ENCODE results near the gene TBC1D1. TPM values are rescaled to one million over a fixed set of nuclear protein-coding genes. Genes with fewer than 3 reads are reported as not detected.
"Not testable (repeated sequence)": the region's sequence is repeated elsewhere in the genome, so short reads cannot be mapped to it uniquely, and the experiment has no call there.

TBC1D1 gene
- total RNA-seq, 1 donor from 2014 or later = 107 TPM

- DNase-seq (ENCODE audit: low read depth in 2 of 2) = no peak
These were observed 74.0 kb downstream of the TBC1D1 start for GRCh38 chr4:37964734-37965457.

- DNase-seq (ENCODE audit: low read depth in 2 of 2) = no peak
These were observed 75.2 kb downstream of the TBC1D1 start for GRCh38 chr4:37966044-37966443.

DNA sequence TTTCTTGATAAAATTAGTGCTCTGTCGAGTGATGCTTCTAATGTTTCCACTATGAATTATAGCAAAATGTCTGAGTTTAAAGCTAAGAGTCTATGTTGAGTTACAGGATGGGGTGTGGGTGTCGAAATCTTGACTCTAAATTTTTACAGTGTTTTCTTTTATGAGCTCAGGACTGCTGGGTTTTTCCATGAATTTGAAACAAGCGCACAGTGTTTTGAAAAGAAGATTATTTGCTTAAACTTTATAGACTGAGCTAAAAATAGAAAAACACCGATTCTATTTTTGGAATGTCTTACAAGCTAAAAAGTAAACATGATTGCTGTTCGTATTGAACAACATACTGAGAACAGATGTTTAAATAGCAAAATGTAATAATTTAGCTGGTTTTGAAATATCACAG, 76.9 kb downstream of the TBC1D1 start:
- DNase-seq (ENCODE audit: low read depth in 2 of 2) = no peak

- no peak for DNase-seq (ENCODE audit: low read depth in 2 of 2)
These were observed 77.9 kb downstream of the TBC1D1 start for GRCh38 chr4:37968747-37969146.

- DNase-seq (ENCODE audit: low read depth in 2 of 2) = peak; percentile 23 to 74
These were observed 79.8 kb downstream of the TBC1D1 start for GRCh38 chr4:37970702-37971101.

- no peak for DNase-seq (ENCODE audit: low read depth in 2 of 2)
These were observed 80.3 kb downstream of the TBC1D1 start for GRCh38 chr4:37971202-37971601.

GRCh38 chr4:37973441-37973840, 82.6 kb downstream of the TBC1D1 start:
- DNase-seq (ENCODE audit: low read depth in 2 of 2) = no peak

DNA sequence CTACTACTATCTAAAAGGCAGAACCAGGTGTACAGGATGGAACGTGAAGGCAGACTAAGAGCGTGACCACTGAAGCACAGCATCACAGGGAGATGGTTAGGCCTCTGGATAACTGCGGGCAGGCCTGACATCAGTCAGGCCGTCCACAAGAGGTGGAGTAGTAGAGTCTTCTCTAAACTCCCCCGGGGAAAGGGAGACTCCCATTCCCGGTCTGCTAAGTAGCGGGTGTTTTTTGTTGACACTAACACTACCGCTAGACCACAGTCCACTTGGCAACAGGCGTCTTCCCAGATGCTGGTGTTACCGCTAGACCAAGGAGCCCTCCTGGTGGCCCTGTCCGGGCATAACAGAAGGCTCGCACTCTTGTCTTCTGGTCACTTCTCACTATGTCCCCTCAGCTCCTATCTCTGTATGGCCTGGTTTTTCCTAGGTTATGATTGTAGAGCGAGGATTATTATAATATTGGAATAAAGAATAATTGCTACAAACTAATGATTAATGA, 84.5 kb downstream of the TBC1D1 start:
- not testable (repeated sequence) for DNase-seq (ENCODE audit: low read depth in 2 of 2)

DNA sequence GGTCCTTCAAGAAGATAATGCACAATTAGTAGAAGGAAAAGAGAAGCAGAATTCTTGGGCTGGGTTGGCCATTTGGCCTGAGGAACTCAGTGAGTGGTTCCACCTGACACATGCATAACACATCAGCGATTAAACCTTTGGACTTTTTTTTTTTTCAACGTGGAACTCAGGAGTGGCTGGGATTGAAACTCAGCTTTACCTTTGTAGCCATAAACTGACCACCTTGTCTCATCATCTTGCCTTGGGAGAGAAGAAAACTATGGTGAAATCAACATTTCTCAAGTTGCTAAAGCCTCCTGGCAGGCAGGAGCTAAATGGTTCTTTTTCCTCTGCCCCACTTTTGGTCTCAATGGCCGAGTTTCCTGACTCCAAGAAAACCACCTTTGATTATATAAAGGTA, 85.6 kb downstream of the TBC1D1 start:
- no peak for DNase-seq (ENCODE audit: low read depth in 2 of 2)

DNA sequence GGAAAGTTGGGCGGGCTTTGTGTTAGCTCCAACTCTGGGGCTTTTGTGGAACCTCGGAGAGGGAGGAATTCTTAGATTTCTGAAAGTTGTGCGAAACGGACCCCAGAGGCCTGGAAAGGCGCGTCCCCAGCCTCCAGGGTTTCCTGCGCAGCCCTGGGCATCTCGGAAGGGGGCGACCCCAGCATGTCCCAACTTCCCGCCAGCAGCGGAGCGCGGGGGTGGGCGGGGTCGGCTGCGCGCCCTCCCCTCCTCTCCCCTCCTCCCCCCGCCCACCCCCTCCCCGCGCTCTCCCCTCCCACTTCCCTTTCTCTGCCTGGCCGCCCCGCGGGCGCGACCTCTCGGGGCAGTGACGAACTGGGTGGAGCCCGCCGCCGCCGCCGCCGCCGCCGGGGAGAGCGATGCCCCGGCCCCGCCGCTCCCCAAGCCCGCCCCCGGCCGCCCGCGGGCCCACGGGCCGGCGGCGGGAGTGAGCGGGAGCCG, 86.1 kb downstream of the TBC1D1 start:
- DNase-seq (ENCODE audit: low read depth in 2 of 2) = peak; percentile 71 to 85

GRCh38 chr4:37977471-37978247, 86.8 kb downstream of the TBC1D1 start:
- DNase-seq (ENCODE audit: low read depth in 2 of 2) = peak; percentile 75 to 81

- DNase-seq (ENCODE audit: low read depth in 2 of 2) = peak in 1 of 2 donors; percentile 48
These were observed 87.5 kb downstream of the TBC1D1 start for GRCh38 chr4:37978248-37978924.

- no peak for DNase-seq (ENCODE audit: low read depth in 2 of 2)
These were observed 89.4 kb downstream of the TBC1D1 start for GRCh38 chr4:37980246-37980645.

DNA sequence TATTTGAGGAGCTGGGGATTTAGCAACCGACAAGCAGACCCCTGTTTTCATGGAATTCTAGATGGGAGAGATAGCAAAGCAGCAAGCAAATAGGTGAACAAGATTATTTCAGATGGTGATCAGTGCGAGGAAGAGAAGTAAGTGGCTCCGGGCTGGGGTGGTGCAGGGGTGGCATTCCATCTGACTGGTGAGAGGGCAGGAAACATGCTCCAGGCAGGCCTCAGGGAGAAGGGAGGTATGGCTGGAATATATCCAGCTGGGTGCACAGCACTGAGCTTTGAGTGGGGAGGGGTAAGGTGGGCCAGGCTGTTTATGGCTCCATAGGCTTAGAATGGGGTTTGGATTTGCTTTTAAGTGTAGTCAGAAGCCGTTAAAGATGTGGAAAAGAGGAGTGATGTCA, 90.5 kb downstream of the TBC1D1 start:
- no peak for DNase-seq (ENCODE audit: low read depth in 2 of 2)

DNA sequence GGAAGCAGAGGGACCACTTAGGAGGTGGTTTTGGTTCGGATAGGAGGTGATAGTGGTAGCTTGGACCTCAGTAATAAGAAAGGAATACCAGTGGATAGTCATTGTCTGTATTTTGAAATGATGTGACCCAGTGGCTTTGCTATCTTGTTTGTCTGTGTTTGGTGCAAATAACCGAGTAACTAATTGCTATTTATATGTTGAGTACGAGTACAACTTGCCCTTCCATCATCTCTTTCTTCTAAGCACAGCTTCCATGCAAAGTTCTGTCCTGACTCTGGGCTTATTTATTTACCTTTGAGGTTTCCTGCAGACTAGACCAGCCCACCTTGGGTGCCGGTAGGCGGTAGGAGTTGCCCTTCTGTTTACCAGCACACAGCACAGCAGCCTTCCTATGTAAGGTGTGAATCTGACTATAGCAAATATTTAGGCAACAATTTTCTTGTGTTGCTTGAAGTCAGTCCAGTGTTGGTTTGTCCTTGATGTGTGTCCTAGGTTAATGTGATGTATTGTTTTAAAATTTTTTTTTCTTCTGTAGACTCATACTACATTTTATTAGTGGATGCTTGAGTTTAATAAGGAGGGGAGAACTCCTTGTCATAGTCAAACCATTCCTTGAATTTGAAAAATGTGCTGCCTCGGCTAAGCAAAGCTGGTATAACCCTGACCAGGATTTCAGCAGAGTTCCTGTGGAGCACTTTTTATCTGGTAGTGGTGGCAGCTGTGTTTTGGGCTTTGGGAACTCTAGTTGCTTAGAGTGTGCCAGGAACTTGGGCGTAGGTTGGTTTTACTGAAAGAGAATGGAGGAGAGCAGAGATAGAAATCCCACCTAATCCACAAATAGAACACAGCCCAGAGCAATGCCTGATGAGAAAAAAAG, 91.2 kb downstream of the TBC1D1 start:
- DNase-seq (ENCODE audit: low read depth in 2 of 2) = no peak

DNA sequence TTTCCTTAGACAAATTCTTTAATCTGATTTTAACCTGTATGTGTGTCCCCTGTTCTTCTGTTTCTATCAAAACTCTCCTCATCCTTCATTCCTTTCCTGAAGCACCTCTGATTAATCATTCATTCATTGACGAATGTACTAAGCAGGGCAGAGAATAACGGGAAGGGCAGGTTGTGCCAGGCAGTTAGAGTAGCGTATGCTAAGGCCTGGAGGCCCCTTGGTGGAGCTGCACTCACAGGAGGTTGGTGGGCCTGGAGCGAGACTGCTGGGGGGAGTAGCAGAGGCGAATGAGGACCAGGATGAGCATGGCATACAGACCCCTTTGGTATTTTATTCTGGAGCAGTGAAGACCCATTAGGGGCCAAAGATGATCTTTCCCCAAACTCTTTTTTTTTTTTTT, 91.9 kb downstream of the TBC1D1 start:
- DNase-seq (ENCODE audit: low read depth in 2 of 2) = no peak

DNA sequence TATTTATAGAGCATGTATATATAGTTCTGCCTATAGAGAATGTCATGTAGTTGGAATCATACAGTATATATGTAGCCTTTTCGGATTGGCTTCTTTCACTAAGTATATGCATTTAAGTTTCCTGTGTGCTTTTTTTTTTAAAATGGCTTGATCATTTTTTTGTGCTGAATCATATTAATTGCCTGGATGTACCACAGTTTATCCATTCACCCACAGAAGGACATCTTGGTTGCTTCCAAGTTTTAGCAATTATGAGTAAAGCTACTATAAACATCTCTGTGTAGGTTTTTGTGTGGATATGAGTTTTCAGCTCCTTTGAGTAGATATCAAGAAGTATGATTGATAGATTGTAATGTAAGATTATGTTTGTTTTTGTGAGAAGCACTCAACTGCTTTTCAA, 93.1 kb downstream of the TBC1D1 start:
- no peak for DNase-seq (ENCODE audit: low read depth in 2 of 2)

GRCh38 chr4:37985730-37986275, 94.9 kb downstream of the TBC1D1 start:
- no peak for DNase-seq (ENCODE audit: low read depth in 2 of 2)

DNA sequence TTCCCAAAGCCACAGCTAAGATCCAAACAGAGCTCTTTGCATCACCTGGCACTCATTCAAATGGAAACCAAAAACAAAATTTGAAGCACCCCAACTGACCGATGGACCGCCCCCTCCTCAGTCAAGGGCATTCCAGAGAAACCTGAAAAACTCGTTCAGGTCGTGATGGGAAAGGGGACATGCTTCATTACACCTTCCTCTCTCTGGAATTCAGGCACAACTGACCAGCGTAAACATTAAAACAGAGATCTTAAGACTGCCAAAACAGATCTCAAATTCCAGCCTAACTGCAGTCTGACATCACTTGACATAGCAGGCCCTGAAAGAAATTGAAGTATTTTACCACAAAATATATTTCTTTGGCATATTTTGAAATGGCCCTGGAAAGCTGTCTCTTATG, 97.8 kb downstream of the TBC1D1 start:
- no peak for DNase-seq (ENCODE audit: low read depth in 2 of 2)

GRCh38 chr4:37989398-37990260, 98.7 kb downstream of the TBC1D1 start:
- peak; percentile 22 to 39 for DNase-seq (ENCODE audit: low read depth in 2 of 2)

Data from lung microvascular endothelial cell (primary cell).